Natural killer cell (primary cell): ENCODE measurements around the gene TMEM62. TPM values are rescaled to one million over a fixed set of nuclear protein-coding genes. Genes with fewer than 3 reads are reported as not detected.
A peak's percentile ranks its signal among the peaks of the same experiment; 100 is the strongest.

Source experiments
- ATAC-seq, 3 donors: fragments of 150-1000 bp in 2 of 3; fragments of 200-7000 bp in 1 of 3; cut with Tn5 transposase; 1 replicate in 1 of 3; 2 replicates in 2 of 3; pipeline ENCODE4 v1.10.0; 2021; ENCODE audit warnings: mild to moderate bottlenecking in 2 of 3, moderate library complexity in 2 of 3
- DNase-seq, 2 donors: peaks; one replicate each; pipeline versions ENCODE4 v3.0.0 to v3.0.0-alpha.2; 2013 to 2021; ENCODE audit warnings: mixed read lengths in 1 of 2
- H3K27ac ChIP-seq: one replicate; pipeline ENCODE4 v1.5.1; 2013; ENCODE audit warnings: mild to moderate bottlenecking, low read length
- H3K27me3 ChIP-seq: one replicate; pipeline ENCODE4 v1.6.1; 2013; ENCODE audit warnings: low read length; ENCODE audit not compliant: control insufficient read depth, insufficient read depth
- H3K36me3 ChIP-seq: one replicate; pipeline ENCODE4 v1.6.1; 2013; ENCODE audit warnings: low read length; ENCODE audit not compliant: control insufficient read depth, insufficient read depth
- H3K4me1 ChIP-seq: one replicate; pipeline ENCODE4 v1.6.1; 2013; ENCODE audit warnings: low read length; ENCODE audit not compliant: control insufficient read depth, insufficient read depth
- H3K4me3 ChIP-seq: one replicate; pipeline ENCODE4 v1.5.1; 2013; ENCODE audit warnings: low read length
- H3K9me3 ChIP-seq: one replicate; pipeline ENCODE4 v1.6.1; 2013; ENCODE audit warnings: low read length; ENCODE audit not compliant: control insufficient read depth, insufficient read depth
- H3K27ac Mint-ChIP-seq, 2 donors: one replicate each; pipeline ENCODE4 v1.8.0; 2022; ENCODE audit warnings: mild to moderate bottlenecking in 2 of 2, mixed read lengths in 2 of 2, moderate library complexity in 1 of 2
- H3K27me3 Mint-ChIP-seq, 2 donors: one replicate each; pipeline ENCODE4 v1.8.0; 2022; ENCODE audit warnings: low read depth in 2 of 2, mixed read lengths in 2 of 2
- H3K36me3 Mint-ChIP-seq: one replicate; pipeline ENCODE4 v1.8.0; 2022; ENCODE audit warnings: mixed read lengths
- H3K4me1 Mint-ChIP-seq, 2 donors: one replicate each; pipeline ENCODE4 v1.8.0; 2022; ENCODE audit warnings: mixed read lengths in 2 of 2
- H3K4me3 Mint-ChIP-seq: one replicate; pipeline ENCODE4 v1.8.0; 2022; ENCODE audit warnings: mild to moderate bottlenecking, moderate library complexity, mixed read lengths
- H3K9me3 Mint-ChIP-seq, 2 donors: one replicate each; pipeline ENCODE4 v1.8.0; 2022; ENCODE audit warnings: mixed read lengths in 2 of 2
- WGBS: methylation state at CpG from one replicate; pipeline ENCODE4 v1.1.7; 2013; ENCODE audit warnings: missing lambda C conversion rate; ENCODE audit not compliant: insufficient coverage; 5-methylcytosine and 5-hydroxymethylcytosine counted together
- intact Hi-C: fragments of 100-400 bp; cut with micrococcal nuclease; formaldehyde crosslinking; loops from one replicate; pipeline ENCODE4 v1.14.2; 2022
- total RNA-seq, 4 donors: library from RNA; stranded (reverse); fragments of 120-200 nt in 1 of 4; gene quantifications; one replicate each; pipeline versions ENCODE4 v1.2.3 to v1.2.4, GENCODE V29; 2013 to 2022
- TF ChIP-seq, protein P1 (sequence below): fragments of 200-600 bp; IDR thresholded peaks from one replicate; pipeline ENCODE4 v1.8.0; 2022; ENCODE audit warnings: antibody characterized with exemption

The TMEM62 gene
- total RNA-seq, 3 donors from 2014 or later (not counting 1 experiment from before 2014, with no cell fraction given) = 39.4 to 43.8 (median 40.8) TPM

DNA sequence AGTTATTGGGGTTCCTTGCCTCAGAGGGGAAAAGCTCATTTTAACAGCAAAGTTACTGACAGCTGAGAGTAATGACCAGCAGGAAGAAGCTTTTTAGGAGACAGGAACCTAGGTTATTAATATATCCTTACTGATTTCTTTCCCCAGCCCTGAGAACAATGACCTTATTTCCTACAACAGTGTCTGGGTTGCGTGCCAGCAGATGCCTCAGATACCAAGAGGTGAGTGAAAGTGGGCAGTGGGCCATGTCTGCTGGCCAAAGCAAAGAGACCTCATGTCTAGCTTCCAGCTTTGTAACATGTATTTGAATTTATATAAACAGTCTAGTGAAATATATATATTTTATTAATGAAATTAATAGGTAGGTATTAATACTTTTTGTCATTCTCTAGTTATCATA lies 56.8 kb downstream of the TMEM62 start:
- TF ChIP-seq, protein P1, sequence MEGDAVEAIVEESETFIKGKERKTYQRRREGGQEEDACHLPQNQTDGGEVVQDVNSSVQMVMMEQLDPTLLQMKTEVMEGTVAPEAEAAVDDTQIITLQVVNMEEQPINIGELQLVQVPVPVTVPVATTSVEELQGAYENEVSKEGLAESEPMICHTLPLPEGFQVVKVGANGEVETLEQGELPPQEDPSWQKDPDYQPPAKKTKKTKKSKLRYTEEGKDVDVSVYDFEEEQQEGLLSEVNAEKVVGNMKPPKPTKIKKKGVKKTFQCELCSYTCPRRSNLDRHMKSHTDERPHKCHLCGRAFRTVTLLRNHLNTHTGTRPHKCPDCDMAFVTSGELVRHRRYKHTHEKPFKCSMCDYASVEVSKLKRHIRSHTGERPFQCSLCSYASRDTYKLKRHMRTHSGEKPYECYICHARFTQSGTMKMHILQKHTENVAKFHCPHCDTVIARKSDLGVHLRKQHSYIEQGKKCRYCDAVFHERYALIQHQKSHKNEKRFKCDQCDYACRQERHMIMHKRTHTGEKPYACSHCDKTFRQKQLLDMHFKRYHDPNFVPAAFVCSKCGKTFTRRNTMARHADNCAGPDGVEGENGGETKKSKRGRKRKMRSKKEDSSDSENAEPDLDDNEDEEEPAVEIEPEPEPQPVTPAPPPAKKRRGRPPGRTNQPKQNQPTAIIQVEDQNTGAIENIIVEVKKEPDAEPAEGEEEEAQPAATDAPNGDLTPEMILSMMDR = no peak
- no peak for ATAC-seq
- H3K9me3 ChIP-seq = no peaks in the 10 kb centered on the region
- intact Hi-C loops = no loop called here
- no peak overlapping the region for H3K4me3 ChIP-seq
- H3K36me3 ChIP-seq = peaks cover 70% of the 10 kb centered on the region
- no peaks in the 10 kb centered on the region for H3K27me3 ChIP-seq
- H3K36me3 Mint-ChIP-seq = peaks cover 35% of the 10 kb centered on the region
- H3K4me1 Mint-ChIP-seq = peaks cover 35 to 43% of the 10 kb centered on the region in 2 donors
- no peak for DNase-seq
- no peaks in the 10 kb centered on the region for H3K9me3 Mint-ChIP-seq
- H3K4me1 ChIP-seq = peaks cover 12% of the 10 kb centered on the region
- no peaks in the 10 kb centered on the region for H3K27me3 Mint-ChIP-seq
- no peak overlapping the region for H3K27ac Mint-ChIP-seq
- WGBS = no CpG with 5 or more reads among the region's 1 CpG
- no peak overlapping the region for H3K27ac ChIP-seq
- no peak overlapping the region for H3K4me3 Mint-ChIP-seq

DNA sequence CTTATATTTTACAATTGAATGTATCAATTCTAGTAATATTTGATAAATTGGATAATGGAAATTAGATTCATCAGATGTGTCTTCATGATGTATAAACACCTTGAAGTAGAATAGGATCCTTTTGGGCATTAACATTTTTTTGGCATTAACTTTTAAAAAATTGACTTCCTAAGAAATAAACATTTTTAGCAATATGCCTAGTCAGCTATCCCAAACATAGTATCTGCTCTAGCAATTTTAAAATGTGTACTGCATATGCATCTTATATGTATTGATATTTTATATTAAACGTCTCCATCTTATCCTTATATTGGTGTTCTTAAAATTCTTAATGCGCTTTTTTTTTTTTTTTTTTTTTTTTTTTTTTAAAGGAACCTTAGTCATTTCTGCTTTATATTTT lies 60.3 kb downstream of the TMEM62 start:
- ATAC-seq = no peak
- Mint-ChIP-seq H3K27ac (no peak overlapping the region), H3K9me3 (no peaks in the 10 kb centered on the region), H3K4me3 (no peak overlapping the region), H3K36me3 (peaks cover 52% of the 10 kb centered on the region), H3K4me1 (peaks cover 17 to 18% of the 10 kb centered on the region in 2 donors), H3K27me3 (no peaks in the 10 kb centered on the region)
- Histone ChIP-seq H3K9me3 (peaks cover 2% of the 10 kb centered on the region), H3K27ac (no peak overlapping the region), H3K4me3 (no peak overlapping the region), H3K36me3 (peaks cover 87% of the 10 kb centered on the region), H3K4me1 (no peaks in the 10 kb centered on the region), H3K27me3 (no peaks in the 10 kb centered on the region)
- DNase-seq = no peak
- intact Hi-C loops = no loop called here
- WGBS = no CpG with 5 or more reads among the region's 2 CpGs
- TF ChIP-seq, protein P1 = no peak

DNA sequence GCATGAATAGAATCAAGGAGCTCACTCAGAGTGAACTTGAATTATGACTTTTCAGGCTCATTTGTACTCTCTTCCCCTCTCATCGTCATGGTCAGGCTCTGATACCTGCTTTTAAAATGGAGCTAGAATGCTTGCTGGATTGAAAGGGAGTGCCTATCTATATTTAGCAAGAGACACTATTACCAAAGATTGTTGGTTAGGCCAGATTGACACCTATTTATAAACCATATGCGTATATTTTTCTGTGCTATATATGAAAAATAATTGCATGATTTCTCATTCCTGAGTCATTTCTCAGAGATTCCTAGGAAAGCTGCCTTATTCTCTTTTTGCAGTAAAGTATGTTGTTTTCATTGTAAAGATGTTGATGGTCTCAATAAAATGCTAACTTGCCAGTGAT lies 61.4 kb downstream of the TMEM62 start:
- Mint-ChIP-seq H3K27me3 (no peaks in the 10 kb centered on the region), H3K27ac (peak overlapping the region in 1 of 2 donors; percentile 14), H3K36me3 (peaks cover 52% of the 10 kb centered on the region), H3K4me3 (no peak overlapping the region), H3K9me3 (no peaks in the 10 kb centered on the region), H3K4me1 (peaks cover 9 to 10% of the 10 kb centered on the region in 2 donors)
- DNase-seq (no peak), ATAC-seq (no peak)
- intact Hi-C loops = no loop called here
- Histone ChIP-seq H3K9me3 (peaks cover 4% of the 10 kb centered on the region), H3K27ac (no peak overlapping the region), H3K4me1 (no peaks in the 10 kb centered on the region), H3K27me3 (no peaks in the 10 kb centered on the region), H3K36me3 (peaks cover 78% of the 10 kb centered on the region), H3K4me3 (no peak overlapping the region)
- WGBS = no CpG with 5 or more reads among the region's 2 CpGs
- TF ChIP-seq, protein P1 = no peak
